ENCODE data around the gene GNL3.
A peak's percentile ranks its signal among the peaks of the same experiment; 100 is the strongest.

Gene GNL3

DNA sequence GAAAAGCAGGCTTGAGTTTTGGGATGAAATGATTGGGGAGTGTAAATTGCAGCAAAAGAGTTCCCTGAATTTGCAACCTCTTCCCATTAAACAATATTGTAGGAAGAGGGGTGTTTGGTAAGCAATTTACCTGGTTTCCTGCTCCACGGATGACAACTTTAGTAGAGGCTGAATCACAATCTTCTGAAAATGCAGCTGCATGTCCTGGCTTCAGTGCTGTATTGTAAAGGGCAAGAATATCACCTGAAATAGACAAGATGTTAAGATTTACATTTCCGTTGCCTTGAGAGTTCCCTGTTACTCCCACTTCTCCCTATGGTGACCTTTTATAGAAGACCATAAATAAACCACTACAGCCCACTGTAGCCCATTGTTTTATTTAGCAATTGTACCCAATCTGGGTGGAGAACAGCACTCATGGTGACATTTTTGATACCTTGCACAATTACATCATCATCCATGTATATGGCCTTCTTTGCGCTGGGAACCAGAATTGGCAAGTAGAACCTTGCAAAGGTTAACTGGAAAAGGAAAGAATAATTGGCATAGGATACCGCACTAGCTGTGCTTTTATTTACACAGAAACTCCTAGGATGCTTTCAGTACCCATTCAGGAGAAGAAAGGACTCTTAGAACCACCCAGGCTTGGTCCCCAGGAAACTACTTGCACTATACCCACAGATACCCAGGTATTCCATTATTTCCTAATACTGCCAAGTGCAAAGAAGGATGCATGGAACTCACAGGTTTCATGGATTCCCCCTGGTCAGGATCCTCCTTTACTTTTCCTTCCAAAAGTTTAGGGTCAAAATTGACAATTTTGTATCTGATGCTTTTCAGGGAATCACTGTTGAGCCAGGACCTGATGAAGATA lies 10.2 kb downstream of the GNL3 start:
- TF ChIP-seq TAF1 (IDR thresholded peaks at IDR 0.05; ENCODE audit: borderline replicate concordance, insufficient read depth, low read length) (no peak), POLR2AphosphoS5 (IDR thresholded peaks at IDR 0.05; ENCODE audit: low read depth, low read length) (peak; percentile 63)
- TF ChIP-seq, protein P1, sequence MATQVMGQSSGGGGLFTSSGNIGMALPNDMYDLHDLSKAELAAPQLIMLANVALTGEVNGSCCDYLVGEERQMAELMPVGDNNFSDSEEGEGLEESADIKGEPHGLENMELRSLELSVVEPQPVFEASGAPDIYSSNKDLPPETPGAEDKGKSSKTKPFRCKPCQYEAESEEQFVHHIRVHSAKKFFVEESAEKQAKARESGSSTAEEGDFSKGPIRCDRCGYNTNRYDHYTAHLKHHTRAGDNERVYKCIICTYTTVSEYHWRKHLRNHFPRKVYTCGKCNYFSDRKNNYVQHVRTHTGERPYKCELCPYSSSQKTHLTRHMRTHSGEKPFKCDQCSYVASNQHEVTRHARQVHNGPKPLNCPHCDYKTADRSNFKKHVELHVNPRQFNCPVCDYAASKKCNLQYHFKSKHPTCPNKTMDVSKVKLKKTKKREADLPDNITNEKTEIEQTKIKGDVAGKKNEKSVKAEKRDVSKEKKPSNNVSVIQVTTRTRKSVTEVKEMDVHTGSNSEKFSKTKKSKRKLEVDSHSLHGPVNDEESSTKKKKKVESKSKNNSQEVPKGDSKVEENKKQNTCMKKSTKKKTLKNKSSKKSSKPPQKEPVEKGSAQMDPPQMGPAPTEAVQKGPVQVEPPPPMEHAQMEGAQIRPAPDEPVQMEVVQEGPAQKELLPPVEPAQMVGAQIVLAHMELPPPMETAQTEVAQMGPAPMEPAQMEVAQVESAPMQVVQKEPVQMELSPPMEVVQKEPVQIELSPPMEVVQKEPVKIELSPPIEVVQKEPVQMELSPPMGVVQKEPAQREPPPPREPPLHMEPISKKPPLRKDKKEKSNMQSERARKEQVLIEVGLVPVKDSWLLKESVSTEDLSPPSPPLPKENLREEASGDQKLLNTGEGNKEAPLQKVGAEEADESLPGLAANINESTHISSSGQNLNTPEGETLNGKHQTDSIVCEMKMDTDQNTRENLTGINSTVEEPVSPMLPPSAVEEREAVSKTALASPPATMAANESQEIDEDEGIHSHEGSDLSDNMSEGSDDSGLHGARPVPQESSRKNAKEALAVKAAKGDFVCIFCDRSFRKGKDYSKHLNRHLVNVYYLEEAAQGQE (IDR thresholded peaks at IDR 0.05; ENCODE audit: insufficient read depth in 1 of 2, low read depth in 2 of 2, low read length in 2 of 2), result no peak

- TF ChIP-seq, protein P1 (IDR thresholded peaks at IDR 0.05; ENCODE audit: insufficient read depth in 1 of 2, low read depth in 2 of 2, low read length in 2 of 2), result no peak
- TF ChIP-seq POLR2AphosphoS5 (IDR thresholded peaks at IDR 0.05; ENCODE audit: low read depth, low read length) (no peak; the same call in 1 of the 2 replicates), FOXP2 (optimal IDR thresholded peaks at IDR 0.05; ENCODE audit: borderline replicate concordance, extremely low read depth, extremely low read length, insufficient read depth) (no peak), SIN3A (IDR thresholded peaks at IDR 0.05; ENCODE audit: borderline replicate concordance, insufficient read depth, low read length) (no peak), TAF1 (IDR thresholded peaks at IDR 0.05; ENCODE audit: borderline replicate concordance, insufficient read depth, low read length) (no peak)
Observed at GRCh38 chr3:52696830-52697631, 11.2 kb downstream of the GNL3 start.

DNA sequence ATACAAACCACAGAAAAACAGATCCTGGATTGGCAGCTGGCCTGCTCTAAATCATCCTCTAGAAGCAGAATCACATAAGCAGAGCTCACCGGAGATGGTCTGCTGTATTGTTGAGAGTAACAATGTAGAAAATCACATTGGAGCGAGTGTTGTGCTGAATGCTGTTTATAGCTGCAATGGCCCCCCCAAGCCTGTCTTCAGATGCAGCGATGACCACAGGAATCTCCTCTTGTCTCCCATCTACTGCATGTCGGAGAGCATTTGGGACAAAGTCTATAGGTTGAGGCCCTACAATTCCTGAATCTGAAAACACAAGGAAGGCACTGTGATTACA lies 11.8 kb downstream of the GNL3 start:
- TF ChIP-seq TAF1 (IDR thresholded peaks at IDR 0.05; ENCODE audit: borderline replicate concordance, insufficient read depth, low read length), result no peak
- TF ChIP-seq SIN3A (IDR thresholded peaks at IDR 0.05; ENCODE audit: borderline replicate concordance, insufficient read depth, low read length), result no peak
- no peak for TF ChIP-seq POLR2AphosphoS5 (IDR thresholded peaks at IDR 0.05; ENCODE audit: low read depth, low read length)
- TF ChIP-seq, protein P1 (IDR thresholded peaks at IDR 0.05; ENCODE audit: insufficient read depth in 1 of 2, low read depth in 2 of 2, low read length in 2 of 2), result no peak
- no peak for TF ChIP-seq FOXP2 (optimal IDR thresholded peaks at IDR 0.05; ENCODE audit: borderline replicate concordance, extremely low read depth, extremely low read length, insufficient read depth)

GRCh38 chr3:52703341-52703740 lies 17.5 kb downstream of the GNL3 start:
- no peak for TF ChIP-seq POLR2AphosphoS5 (IDR thresholded peaks at IDR 0.05; ENCODE audit: low read depth, low read length)
- no peak for TF ChIP-seq SIN3A (IDR thresholded peaks at IDR 0.05; ENCODE audit: borderline replicate concordance, insufficient read depth, low read length)
- no peak for TF ChIP-seq FOXP2 (optimal IDR thresholded peaks at IDR 0.05; ENCODE audit: borderline replicate concordance, extremely low read depth, extremely low read length, insufficient read depth)
- TF ChIP-seq, protein P1 (IDR thresholded peaks at IDR 0.05; ENCODE audit: insufficient read depth in 1 of 2, low read depth in 2 of 2, low read length in 2 of 2), result no peak
- TF ChIP-seq TAF1 (IDR thresholded peaks at IDR 0.05; ENCODE audit: borderline replicate concordance, insufficient read depth, low read length), result no peak

All from PFSK-1 (cell line).